Skin epidermis (tissue), 12 donors: ENCODE measurements around the gene KCNH1.

ENCODE experiments used
- H3K27ac ChIP-seq, 21 experiments: fragments of 200-600 bp; sonication (generic) in 11 of 21; one replicate each; pipeline ENCODE4 v1.5.0; 2020; ENCODE audit warnings: mild to moderate bottlenecking in 3 of 21, inconsistent platforms in 2 of 21, moderate library complexity in 2 of 21
- H3K4me3 ChIP-seq, 7 experiments: fragments of 200-600 bp; sonication (generic) in 2 of 7; one replicate each; pipeline ENCODE4 v1.5.0; 2020; ENCODE audit warnings: inconsistent platforms in 2 of 7, mild to moderate bottlenecking in 2 of 7, moderate library complexity in 1 of 7

KCNH1 gene

DNA sequence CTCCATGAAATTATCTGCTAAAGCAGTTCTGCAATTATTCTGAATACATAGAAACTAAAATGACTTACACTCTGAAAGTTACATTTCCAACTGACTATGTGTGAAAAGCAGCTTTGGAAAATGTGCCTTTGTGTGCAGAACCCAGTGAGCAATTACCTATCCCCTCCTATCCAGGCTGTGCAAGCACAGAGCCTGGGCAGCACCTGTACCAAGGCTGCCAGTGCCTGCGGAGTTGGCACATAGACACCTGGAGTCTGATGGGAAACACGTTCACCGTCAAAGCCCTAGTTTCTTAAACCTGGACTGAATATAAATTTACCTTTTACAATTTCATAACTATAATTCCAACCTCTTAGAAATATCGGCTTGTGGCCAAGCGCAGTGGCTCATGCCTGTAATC is 307.3 kb downstream of the KCNH1 start:
- H3K27ac ChIP-seq = no peak overlapping the region
- no peak overlapping the region for H3K4me3 ChIP-seq

GRCh38 chr1:210822932-210823331 is 311.0 kb downstream of the KCNH1 start:
- Histone ChIP-seq H3K4me3 (no peak overlapping the region), H3K27ac (no peak overlapping the region)

DNA sequence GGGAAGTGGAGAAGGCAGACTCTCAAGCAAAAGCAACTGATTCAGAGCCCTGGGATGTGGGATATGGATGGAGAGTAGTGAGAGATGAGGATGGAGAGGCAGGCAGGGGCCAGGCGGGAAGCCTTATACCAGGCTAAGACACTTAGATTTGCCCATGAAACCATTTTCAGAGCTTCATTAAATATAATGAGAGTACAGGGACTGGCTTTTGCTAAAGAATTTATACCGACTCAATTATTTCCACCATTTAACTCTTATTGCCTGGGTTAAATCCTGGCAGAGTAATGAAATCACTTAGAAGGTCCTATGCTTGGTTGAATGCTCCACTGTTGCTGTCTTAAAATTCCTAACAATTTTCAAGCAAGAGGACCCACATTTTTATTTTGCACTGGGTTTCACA is 311.7 kb downstream of the KCNH1 start:
- no peak overlapping the region for H3K4me3 ChIP-seq
- H3K27ac ChIP-seq = no peak overlapping the region

GRCh38 chr1:210821615-210822014 is 312.3 kb downstream of the KCNH1 start:
- Histone ChIP-seq H3K4me3 (no peak overlapping the region), H3K27ac (no peak overlapping the region)

GRCh38 chr1:210819266-210819665 is 314.7 kb downstream of the KCNH1 start:
- Histone ChIP-seq H3K4me3 (no peak overlapping the region), H3K27ac (no peak overlapping the region)

- Histone ChIP-seq H3K27ac (no peak overlapping the region), H3K4me3 (no peak overlapping the region)
Observed at GRCh38 chr1:210817385-210818275, 316.3 kb downstream of the KCNH1 start.

DNA sequence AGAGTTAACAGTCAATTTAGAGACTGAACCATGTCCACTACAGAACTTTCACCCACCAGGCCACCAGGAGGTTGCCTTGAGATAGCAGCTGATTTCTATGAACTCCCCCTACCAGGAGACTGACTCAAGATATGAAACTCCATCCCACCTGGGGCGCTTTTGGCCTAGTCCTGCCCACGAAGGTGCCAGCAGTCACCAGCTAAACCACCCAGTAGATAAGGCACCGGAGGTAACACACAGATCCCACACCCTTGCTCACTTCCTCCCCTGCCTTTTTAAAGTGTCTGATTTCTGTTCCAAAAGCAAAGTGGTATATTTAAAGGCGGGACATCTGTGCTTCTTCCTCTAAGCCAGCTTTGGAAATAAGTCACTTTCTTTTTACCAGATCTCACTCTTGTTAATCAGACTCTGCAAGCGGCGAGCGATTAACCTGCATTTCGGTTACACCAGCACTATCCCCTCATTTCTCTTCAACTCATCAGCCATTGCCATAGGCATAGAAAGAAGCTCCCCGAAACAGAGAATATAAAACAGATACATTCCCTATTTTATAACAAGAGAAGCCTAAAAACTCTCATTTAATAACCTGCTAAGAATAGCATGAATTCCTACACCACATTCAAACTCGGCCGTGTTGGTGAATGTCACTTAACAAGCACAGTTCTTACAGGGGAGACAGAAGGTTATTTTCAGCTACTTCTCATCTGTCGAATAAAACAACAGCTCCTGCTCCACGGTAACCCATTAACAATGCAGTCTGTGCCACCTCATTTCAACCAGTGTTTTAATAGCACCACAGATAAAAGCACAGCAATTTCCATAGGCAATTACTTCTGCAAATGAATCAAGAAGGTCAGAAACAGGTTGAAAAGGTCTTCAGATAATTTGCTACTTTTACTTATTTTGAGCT is 318.1 kb downstream of the KCNH1 start:
- Histone ChIP-seq H3K4me3 (no peak overlapping the region), H3K27ac (no peak overlapping the region)

- Histone ChIP-seq H3K4me3 (no peak overlapping the region), H3K27ac (no peak overlapping the region)
Observed at GRCh38 chr1:210814382-210815123, 319.4 kb downstream of the KCNH1 start.

DNA sequence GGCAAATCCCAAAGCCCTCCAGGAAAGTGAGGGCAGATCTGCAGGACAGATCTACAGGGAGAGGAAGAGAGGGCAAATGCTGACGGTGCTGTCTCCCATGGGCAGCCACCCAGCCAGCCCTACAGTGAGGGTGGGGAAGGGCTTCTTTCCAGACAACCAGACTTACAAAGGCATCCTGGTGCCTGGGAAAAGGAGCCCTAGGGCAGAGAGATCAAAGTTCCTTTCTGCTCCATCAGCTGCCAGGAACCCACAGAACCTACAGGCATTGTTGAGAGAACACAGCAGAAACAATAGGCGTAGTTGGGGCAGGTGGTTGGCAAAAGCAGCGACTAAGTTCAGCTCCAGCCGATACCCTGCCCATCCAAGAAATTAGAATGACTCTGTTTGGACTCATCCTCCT is 332.4 kb downstream of the KCNH1 start:
- Histone ChIP-seq H3K4me3 (no peak overlapping the region), H3K27ac (no peak overlapping the region)

DNA sequence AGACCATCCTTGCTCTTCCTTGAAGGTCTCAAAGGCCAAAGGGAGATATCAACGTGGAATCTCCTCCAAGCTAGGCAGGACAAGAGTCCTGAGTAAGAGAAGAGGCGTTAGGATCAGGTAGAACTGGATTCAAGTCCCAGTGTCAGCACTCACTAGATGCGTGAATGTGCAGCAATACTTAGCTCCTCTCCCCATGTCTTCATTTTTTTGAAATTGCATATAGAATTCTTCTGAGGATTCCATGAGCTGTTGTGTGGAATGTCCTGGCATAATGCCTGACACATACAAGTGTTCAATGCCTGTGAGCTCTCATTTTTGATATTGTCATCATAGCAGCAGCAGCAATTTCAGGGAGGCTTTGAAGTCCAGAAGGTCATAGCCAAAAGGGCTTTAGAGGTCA is 333.2 kb downstream of the KCNH1 start:
- H3K27ac ChIP-seq = no peak overlapping the region
- no peak overlapping the region for H3K4me3 ChIP-seq

GRCh38 chr1:210800301-210800700 is 333.6 kb downstream of the KCNH1 start:
- no peak overlapping the region for H3K27ac ChIP-seq
- H3K4me3 ChIP-seq = no peak overlapping the region

DNA sequence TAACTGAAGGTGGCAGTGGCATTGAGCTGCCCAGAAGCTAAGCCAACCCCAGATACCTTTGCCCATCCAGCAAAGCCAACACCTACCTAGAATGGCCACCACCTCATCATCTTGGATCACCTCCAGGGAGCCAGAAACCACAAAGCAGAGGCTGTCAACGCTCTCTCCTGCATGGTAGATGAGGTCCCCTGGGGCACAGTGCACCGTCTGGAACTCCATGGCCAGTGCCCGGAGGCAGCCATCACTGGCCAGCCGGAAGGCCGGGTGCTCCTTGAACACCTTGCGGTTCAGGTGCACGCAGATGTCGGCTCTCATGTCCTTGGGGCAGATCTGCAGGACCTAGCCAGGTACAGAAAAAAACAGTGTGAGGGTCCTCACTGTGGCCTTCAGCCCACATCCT is 336.5 kb downstream of the KCNH1 start:
- no peak overlapping the region for H3K4me3 ChIP-seq
- H3K27ac ChIP-seq = no peak overlapping the region

- Histone ChIP-seq H3K4me3 (no peak overlapping the region), H3K27ac (no peak overlapping the region)
Observed at GRCh38 chr1:210796421-210796820, 337.5 kb downstream of the KCNH1 start.

GRCh38 chr1:210794445-210794844 is 339.5 kb downstream of the KCNH1 start:
- Histone ChIP-seq H3K27ac (no peak overlapping the region), H3K4me3 (no peak overlapping the region)

DNA sequence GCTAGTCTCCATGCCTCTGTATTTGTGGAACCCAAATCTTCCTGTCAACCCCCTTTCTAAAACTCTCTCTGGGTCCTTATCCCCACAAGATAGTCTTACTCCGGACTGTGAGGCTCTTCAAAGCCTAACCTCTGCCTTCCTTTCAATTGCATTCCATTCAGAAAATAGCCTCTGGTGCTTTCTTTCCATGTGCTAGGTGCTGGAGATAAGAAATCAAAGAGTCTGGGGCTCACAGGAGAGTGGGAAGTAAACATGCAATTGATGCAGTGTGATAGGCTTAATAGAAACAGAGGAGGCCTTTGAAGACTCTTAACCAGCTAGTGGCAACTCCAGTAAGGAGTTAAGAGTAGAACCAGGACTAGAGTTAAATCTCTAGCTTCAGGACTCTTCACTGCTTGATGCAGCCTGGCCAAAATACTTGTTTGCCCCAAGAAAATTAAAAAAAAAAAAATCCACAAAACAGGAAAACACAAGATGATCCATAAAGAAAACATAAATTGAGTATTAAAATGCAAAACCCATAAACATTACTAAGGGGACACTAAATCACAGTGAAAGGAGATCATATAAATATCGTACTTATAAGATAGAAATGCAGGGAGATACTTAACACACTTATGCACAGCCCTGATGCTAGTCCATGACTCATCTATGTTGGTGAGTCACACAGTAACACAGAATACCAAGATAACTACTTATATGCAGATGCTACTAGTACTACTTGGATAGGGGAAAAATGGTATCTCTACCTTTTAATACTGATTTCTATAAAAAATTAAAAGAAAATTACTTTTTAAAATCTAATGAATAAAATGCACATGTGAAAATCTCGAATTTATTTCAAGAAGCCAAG is 341.5 kb downstream of the KCNH1 start:
- H3K27ac ChIP-seq = no peak overlapping the region
- H3K4me3 ChIP-seq = no peak overlapping the region

GRCh38 chr1:210790196-210790595 is 343.8 kb downstream of the KCNH1 start:
- no peak overlapping the region for H3K4me3 ChIP-seq
- no peak overlapping the region for H3K27ac ChIP-seq

DNA sequence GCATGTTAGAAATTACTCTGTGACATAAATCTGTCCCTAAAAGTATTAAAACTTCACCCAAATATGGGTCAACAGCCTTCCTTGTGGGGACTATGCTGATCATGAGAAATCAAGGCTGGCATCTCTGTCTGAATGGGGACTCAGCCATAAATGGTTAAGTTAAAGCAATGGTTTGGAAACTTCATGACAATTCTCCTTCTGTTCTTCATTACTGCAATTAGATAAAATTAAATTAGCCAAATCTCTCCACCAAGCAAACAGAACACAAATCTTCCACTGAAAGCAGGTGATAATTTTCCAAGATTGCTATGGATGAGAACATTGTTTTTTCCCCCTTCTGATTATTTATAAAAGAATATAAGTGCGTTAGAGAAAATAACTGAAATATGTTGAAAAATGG is 346.1 kb downstream of the KCNH1 start:
- H3K27ac ChIP-seq = no peak overlapping the region
- no peak overlapping the region for H3K4me3 ChIP-seq

DNA sequence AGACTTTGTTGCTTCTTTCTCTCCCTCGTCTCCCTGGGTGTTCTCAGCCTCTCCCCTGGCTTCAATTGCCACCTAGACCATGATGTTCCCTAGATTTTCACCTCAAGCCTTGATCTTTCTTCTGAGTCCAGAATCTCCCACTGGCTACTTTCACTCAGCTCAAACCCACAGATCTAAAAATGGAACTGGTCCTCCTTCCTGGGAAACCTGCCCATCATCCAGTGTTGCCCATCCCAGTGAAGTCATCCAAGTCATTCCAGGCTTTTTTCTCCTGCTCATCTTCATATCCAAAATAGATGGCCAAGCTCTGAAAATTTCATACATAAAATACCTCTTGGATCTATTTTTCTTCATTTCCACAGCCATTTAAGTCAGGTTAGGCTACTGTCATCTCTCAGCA is 347.4 kb downstream of the KCNH1 start:
- Histone ChIP-seq H3K4me3 (no peak overlapping the region), H3K27ac (no peak overlapping the region)

DNA sequence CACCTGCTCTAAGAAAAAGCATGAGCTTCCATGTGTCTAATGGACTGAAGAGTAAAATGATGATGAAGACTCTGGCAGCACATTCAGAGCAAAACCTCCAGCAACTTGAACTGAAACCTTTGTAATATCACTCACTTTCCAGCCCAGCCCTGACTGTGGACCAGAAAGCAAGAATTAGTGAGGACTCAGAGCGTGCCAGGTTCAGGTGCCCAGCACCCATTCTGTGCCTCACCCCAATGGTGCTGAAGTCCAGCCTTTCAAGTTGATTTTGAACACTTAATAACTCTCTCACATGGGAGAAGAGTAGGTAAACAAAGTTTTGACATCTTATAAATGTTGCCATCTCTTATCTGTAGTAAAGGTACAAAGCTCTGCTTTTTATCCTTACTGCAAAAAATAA is 350.0 kb downstream of the KCNH1 start:
- H3K4me3 ChIP-seq = no peak overlapping the region
- no peak overlapping the region for H3K27ac ChIP-seq
